ENCODE measurements around the gene XRCC5. TPM values are rescaled to one million over a fixed set of nuclear protein-coding genes. Genes with fewer than 3 reads are reported as not detected.

XRCC5 gene
- total and polyA plus RNA-seq, 4 experiments from 2014 or later: 235 to 348 (median 273) TPM

DNA sequence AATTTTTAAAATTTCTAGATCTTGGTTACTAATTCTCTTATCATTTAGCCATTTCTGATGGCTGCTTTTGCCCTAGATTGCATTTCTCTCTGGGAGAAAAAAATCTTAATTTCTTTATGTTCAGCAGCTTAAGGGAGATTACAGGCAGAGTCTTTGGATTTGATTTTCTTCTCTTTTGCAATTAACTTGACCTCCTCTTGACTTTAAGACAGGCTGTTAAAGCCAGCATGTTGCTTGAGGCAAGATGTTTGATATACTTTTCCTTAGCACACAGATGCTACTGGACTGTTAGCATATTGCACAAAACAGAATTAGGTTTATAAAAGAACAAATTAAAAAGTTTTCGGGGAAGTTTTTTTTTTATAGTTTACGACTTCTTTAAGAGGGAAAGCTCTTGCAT lies 50.0 kb downstream of the XRCC5 start:
- CTCF ChIA-PET (ENCODE audit: partially characterized antibody): interaction anchor here (1.0 to 2.1 kb wide), 5 partner anchors 10 to 245 kb away, joined by 3 to 7 read pairs (median 3); no protein-coding TSS in a partner anchor
- Histone ChIP-seq H3K4me1 (ENCODE audit: insufficient read depth, low read length) (no peaks in the 10 kb centered on the region), H3K9me3 (ENCODE audit: control insufficient read depth in 1 of 2, low read length in 2 of 2) (no peaks in the 10 kb centered on the region), H3K27me3 (ENCODE audit: insufficient read depth, low read length) (no peaks in the 10 kb centered on the region), H3K36me3 (ENCODE audit: insufficient read depth, low read length) (peaks cover 63% of the 10 kb centered on the region), H3K27ac (ENCODE audit: low read depth, low read length) (no peak overlapping the region), H3K4me3 (ENCODE audit: low read length in 2 of 2) (no peak overlapping the region)
- H3K27me3 Mint-ChIP-seq: no peaks in the 10 kb centered on the region
- H3K9me3 Mint-ChIP-seq: no peaks in the 10 kb centered on the region
- H3K36me3 Mint-ChIP-seq: peaks cover 67 to 84% of the 10 kb centered on the region in 2 donors
- no peak overlapping the region for H3K4me3 Mint-ChIP-seq
- H3K27ac Mint-ChIP-seq: peak overlapping the region in 1 of 7 donors; percentile 13
- H3K4me1 Mint-ChIP-seq: peaks cover 12 to 15% (median 15%) of the 10 kb centered on the region in 4 donors
- intact Hi-C loops (cut with micrococcal nuclease): no loop called here
- DNase-seq: no peak
- POLR2A ChIA-PET (ENCODE audit: partially characterized antibody): no interaction called here

DNA sequence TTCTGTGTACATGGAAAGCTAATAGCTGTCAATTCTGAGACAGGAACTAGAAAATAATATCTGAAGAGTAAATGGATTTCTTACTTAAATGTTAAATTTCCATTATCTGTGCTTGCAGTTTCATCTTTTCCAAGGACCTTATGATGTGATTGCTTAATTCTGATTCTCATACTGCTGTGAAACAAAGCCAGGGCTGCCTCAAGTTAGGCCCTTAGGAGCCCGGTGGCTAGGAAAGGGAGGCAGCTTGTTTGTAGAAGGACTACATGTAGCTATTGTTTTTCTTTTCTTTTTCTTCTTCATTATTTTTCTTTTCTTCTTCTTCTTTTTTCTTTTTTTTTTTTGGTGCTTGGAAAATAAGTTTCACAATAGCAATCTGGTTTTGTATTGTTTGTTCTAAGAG lies 50.5 kb downstream of the XRCC5 start:
- Histone ChIP-seq H3K36me3 (ENCODE audit: insufficient read depth, low read length) (peaks cover 63% of the 10 kb centered on the region), H3K9me3 (ENCODE audit: control insufficient read depth in 1 of 2, low read length in 2 of 2) (no peaks in the 10 kb centered on the region), H3K4me3 (ENCODE audit: low read length in 2 of 2) (no peak overlapping the region), H3K27me3 (ENCODE audit: insufficient read depth, low read length) (no peaks in the 10 kb centered on the region), H3K4me1 (ENCODE audit: insufficient read depth, low read length) (no peaks in the 10 kb centered on the region), H3K27ac (ENCODE audit: low read depth, low read length) (no peak overlapping the region)
- no peak for DNase-seq
- Mint-ChIP-seq H3K9me3 (no peaks in the 10 kb centered on the region), H3K36me3 (peaks cover 67 to 85% of the 10 kb centered on the region in 2 donors), H3K27ac (peak overlapping the region in 2 of 7 donors; percentile 48 to 65), H3K4me1 (peaks cover 10 to 19% (median 15%) of the 10 kb centered on the region in 4 donors), H3K4me3 (no peak overlapping the region), H3K27me3 (no peaks in the 10 kb centered on the region)
- ChIA-PET POLR2A (ENCODE audit: partially characterized antibody) (no interaction called here), CTCF (ENCODE audit: partially characterized antibody) (interaction anchor here (0.8 to 2.1 kb wide), 5 partner anchors 10 to 245 kb away, joined by 3 to 7 read pairs (median 3); no protein-coding TSS in a partner anchor)
- intact Hi-C loops (cut with micrococcal nuclease): no loop called here

DNA sequence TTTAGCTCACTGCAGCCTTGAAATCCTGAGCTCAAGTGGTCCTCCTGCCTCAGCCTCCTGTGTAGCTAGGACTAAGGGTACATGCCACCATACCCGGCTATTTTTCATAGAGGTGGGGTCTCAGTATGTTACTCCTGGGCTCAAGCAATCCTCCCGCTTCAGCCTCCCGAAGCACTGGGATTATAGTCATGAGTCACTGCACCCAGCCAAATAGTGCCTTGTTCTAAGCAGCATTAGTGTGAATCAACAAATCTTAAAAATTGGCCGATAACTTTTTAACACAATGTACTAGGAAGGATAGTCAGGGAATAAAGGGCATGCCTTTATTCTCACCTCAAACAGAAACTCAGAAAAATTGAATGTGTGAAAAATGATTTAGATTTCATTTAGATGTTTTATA lies 51.6 kb downstream of the XRCC5 start:
- Mint-ChIP-seq H3K36me3 (peaks cover 68 to 87% of the 10 kb centered on the region in 2 donors), H3K27me3 (no peaks in the 10 kb centered on the region), H3K4me3 (no peak overlapping the region), H3K9me3 (no peaks in the 10 kb centered on the region), H3K4me1 (peaks cover 11 to 15% (median 14%) of the 10 kb centered on the region in 4 donors), H3K27ac (no peak overlapping the region)
- Histone ChIP-seq H3K36me3 (ENCODE audit: insufficient read depth, low read length) (peaks cover 67% of the 10 kb centered on the region), H3K4me1 (ENCODE audit: insufficient read depth, low read length) (no peaks in the 10 kb centered on the region), H3K9me3 (ENCODE audit: control insufficient read depth in 1 of 2, low read length in 2 of 2) (no peaks in the 10 kb centered on the region), H3K27me3 (ENCODE audit: insufficient read depth, low read length) (no peaks in the 10 kb centered on the region), H3K4me3 (ENCODE audit: low read length in 2 of 2) (no peak overlapping the region), H3K27ac (ENCODE audit: low read depth, low read length) (no peak overlapping the region)
- ChIA-PET CTCF (ENCODE audit: partially characterized antibody) (interaction anchor here (2.1 kb wide), 1 partner anchor 46 kb away, joined by 7 read pairs; no protein-coding TSS in a partner anchor), POLR2A (ENCODE audit: partially characterized antibody) (no interaction called here)
- DNase-seq: no peak
- intact Hi-C loops (cut with micrococcal nuclease): no loop called here

DNA sequence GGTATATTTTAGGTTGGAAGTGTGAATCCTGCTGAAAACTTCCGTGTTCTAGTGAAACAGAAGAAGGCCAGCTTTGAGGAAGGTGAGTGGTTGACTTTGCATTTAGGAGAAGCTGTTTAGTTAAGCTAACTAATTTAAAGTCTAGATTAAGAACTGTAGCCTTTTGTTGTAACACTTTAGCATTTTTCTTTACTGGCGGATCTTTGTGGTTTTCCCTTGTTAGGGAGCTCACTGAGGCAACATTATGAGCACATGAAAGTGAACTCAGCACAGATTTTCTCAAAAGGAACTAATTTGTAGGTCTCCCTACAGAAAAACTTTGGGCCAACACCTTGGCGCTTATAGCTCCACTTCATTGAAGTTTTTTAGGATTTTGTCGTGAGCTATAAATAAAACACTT lies 52.8 kb downstream of the XRCC5 start:
- peaks cover 60% of the 10 kb centered on the region for H3K36me3 ChIP-seq (ENCODE audit: insufficient read depth, low read length)
- no peaks in the 10 kb centered on the region for H3K27me3 ChIP-seq (ENCODE audit: insufficient read depth, low read length)
- peaks cover 9 to 16% (median 13%) of the 10 kb centered on the region in 4 donors for H3K4me1 Mint-ChIP-seq
- no peak overlapping the region for H3K4me3 ChIP-seq (ENCODE audit: low read length in 2 of 2)
- ChIA-PET POLR2A (ENCODE audit: partially characterized antibody) (no interaction called here), CTCF (ENCODE audit: partially characterized antibody) (no interaction called here)
- DNase-seq: no peak
- peak overlapping the region in 3 of 7 donors; percentile 25 to 79 (median 42) for H3K27ac Mint-ChIP-seq
- H3K9me3 ChIP-seq (ENCODE audit: control insufficient read depth in 1 of 2, low read length in 2 of 2): no peaks in the 10 kb centered on the region
- no peak overlapping the region for H3K27ac ChIP-seq (ENCODE audit: low read depth, low read length)
- no peaks in the 10 kb centered on the region for H3K9me3 Mint-ChIP-seq
- H3K36me3 Mint-ChIP-seq: peaks cover 63 to 86% of the 10 kb centered on the region in 2 donors
- no peak overlapping the region for H3K4me3 Mint-ChIP-seq
- intact Hi-C loops (cut with micrococcal nuclease): no loop called here
- H3K27me3 Mint-ChIP-seq: no peaks in the 10 kb centered on the region
- H3K4me1 ChIP-seq (ENCODE audit: insufficient read depth, low read length): no peaks in the 10 kb centered on the region

DNA sequence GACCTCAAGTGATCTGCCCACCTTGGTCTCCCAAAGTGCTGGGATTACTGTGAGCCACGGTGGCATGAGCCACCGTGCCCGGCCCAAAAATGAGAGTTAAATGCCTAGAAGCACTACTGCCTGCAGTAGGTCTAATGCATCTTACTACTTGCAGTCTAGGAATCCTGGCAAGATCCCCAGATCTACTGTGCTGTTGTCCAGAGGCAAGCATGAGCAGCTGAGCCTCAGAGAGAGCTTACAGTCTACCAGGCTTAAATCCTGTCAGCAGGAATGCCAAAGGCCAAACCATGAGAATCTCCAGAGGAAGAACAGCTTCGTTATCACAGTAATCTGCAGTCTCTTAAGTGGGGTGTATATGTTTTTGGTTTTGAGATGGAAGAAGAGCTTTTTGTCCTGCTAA lies 54.4 kb downstream of the XRCC5 start:
- Histone ChIP-seq H3K4me3 (ENCODE audit: low read length in 2 of 2) (no peak overlapping the region), H3K9me3 (ENCODE audit: control insufficient read depth in 1 of 2, low read length in 2 of 2) (no peaks in the 10 kb centered on the region), H3K4me1 (ENCODE audit: insufficient read depth, low read length) (no peaks in the 10 kb centered on the region), H3K27ac (ENCODE audit: low read depth, low read length) (no peak overlapping the region), H3K36me3 (ENCODE audit: insufficient read depth, low read length) (peaks cover 66% of the 10 kb centered on the region), H3K27me3 (ENCODE audit: insufficient read depth, low read length) (no peaks in the 10 kb centered on the region)
- ChIA-PET POLR2A (ENCODE audit: partially characterized antibody) (no interaction called here), CTCF (ENCODE audit: partially characterized antibody) (interaction anchor here (0.8 to 2.4 kb wide), 3 partner anchors 9 to 131 kb away, joined by 3 to 8 read pairs (median 3); no protein-coding TSS in a partner anchor)
- no peaks in the 10 kb centered on the region for H3K9me3 Mint-ChIP-seq
- intact Hi-C loops (cut with micrococcal nuclease): loop anchor here (1.0 kb wide), 1 partner anchor 42 kb away; no protein-coding TSS in a partner anchor
- H3K27me3 Mint-ChIP-seq: no peaks in the 10 kb centered on the region
- no peak overlapping the region for H3K4me3 Mint-ChIP-seq
- peaks cover 6 to 16% (median 14%) of the 10 kb centered on the region in 4 donors for H3K4me1 Mint-ChIP-seq
- H3K36me3 Mint-ChIP-seq: peaks cover 65 to 86% of the 10 kb centered on the region in 2 donors
- no peak for DNase-seq
- H3K27ac Mint-ChIP-seq: peak overlapping the region in 3 of 7 donors; percentile 8 to 70 (median 37)

DNA sequence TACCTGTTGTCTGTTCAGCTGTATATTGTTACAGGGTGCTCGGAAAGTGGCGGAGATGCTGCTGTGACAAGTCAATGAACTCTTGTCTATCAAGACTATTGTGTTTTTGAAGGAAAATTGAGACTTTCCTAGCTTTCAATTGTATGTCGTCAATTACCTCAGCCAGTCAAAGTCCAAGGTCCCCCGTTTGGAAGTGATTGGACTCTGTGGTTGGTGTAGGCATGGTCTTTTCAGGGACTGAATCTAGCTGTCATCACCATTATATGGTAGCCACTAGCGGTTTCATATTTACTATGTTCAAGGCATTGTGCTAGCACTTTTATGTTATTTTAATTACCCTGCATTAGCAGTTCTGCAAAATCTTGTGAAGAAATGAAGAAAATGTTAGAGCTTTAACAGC lies 54.9 kb downstream of the XRCC5 start:
- Histone ChIP-seq H3K4me1 (ENCODE audit: insufficient read depth, low read length) (no peaks in the 10 kb centered on the region), H3K9me3 (ENCODE audit: control insufficient read depth in 1 of 2, low read length in 2 of 2) (no peaks in the 10 kb centered on the region), H3K36me3 (ENCODE audit: insufficient read depth, low read length) (peaks cover 71% of the 10 kb centered on the region), H3K27ac (ENCODE audit: low read depth, low read length) (no peak overlapping the region), H3K4me3 (ENCODE audit: low read length in 2 of 2) (no peak overlapping the region), H3K27me3 (ENCODE audit: insufficient read depth, low read length) (no peaks in the 10 kb centered on the region)
- CTCF ChIA-PET (ENCODE audit: partially characterized antibody): interaction anchor here (1.0 to 2.4 kb wide), 2 partner anchors 9 to 10 kb away, joined by 3 to 8 read pairs; no protein-coding TSS in a partner anchor
- Mint-ChIP-seq H3K4me3 (no peak overlapping the region), H3K9me3 (no peaks in the 10 kb centered on the region), H3K36me3 (peaks cover 70 to 90% of the 10 kb centered on the region in 2 donors), H3K27ac (peak overlapping the region in 1 of 7 donors; percentile 53), H3K4me1 (peaks cover 5 to 20% (median 18%) of the 10 kb centered on the region in 4 donors), H3K27me3 (no peaks in the 10 kb centered on the region)
- POLR2A ChIA-PET (ENCODE audit: partially characterized antibody): no interaction called here
- intact Hi-C loops (cut with micrococcal nuclease): no loop called here
- DNase-seq: no peak

DNA sequence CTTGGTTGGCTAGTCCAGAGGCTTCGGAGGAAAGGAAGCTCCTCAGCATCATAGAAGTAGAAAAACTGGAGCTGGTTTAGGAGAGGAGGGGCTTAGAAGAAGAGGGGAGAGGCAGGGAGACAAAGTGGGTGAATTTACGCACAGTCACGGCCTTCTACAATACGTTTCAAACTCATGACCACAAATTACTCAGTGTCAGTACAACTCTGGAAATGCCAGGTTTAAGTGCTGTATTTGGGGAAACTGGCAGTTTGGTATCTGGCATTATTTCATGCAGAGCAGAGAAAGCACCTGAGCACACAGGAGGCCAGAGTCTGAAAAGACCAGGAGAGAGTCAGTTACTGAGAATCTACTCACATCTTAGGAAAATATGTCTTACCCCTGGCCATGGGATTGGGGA lies 55.4 kb downstream of the XRCC5 start:
- DNase-seq: no peak
- POLR2A ChIA-PET (ENCODE audit: partially characterized antibody): no interaction called here
- Histone ChIP-seq H3K4me1 (ENCODE audit: insufficient read depth, low read length) (no peaks in the 10 kb centered on the region), H3K4me3 (ENCODE audit: low read length in 2 of 2) (no peak overlapping the region), H3K9me3 (ENCODE audit: control insufficient read depth in 1 of 2, low read length in 2 of 2) (no peaks in the 10 kb centered on the region), H3K36me3 (ENCODE audit: insufficient read depth, low read length) (peaks cover 69% of the 10 kb centered on the region), H3K27ac (ENCODE audit: low read depth, low read length) (no peak overlapping the region), H3K27me3 (ENCODE audit: insufficient read depth, low read length) (no peaks in the 10 kb centered on the region)
- no peaks in the 10 kb centered on the region for H3K9me3 Mint-ChIP-seq
- peaks cover 65 to 91% of the 10 kb centered on the region in 2 donors for H3K36me3 Mint-ChIP-seq
- H3K27me3 Mint-ChIP-seq: no peaks in the 10 kb centered on the region
- H3K4me3 Mint-ChIP-seq: no peak overlapping the region
- CTCF ChIA-PET (ENCODE audit: partially characterized antibody): interaction anchor here (2.4 kb wide), 1 partner anchor 8 kb away, joined by 8 read pairs; no protein-coding TSS in a partner anchor
- H3K27ac Mint-ChIP-seq: peak overlapping the region in 5 of 7 donors; percentile 1 to 75 (median 53)
- intact Hi-C loops (cut with micrococcal nuclease): no loop called here
- H3K4me1 Mint-ChIP-seq: peaks cover 5 to 24% (median 18%) of the 10 kb centered on the region in 4 donors
